ENCODE results near the gene UCK2. TPM values are rescaled to one million over a fixed set of nuclear protein-coding genes. Genes with fewer than 3 reads are reported as not detected.

Gene UCK2
- total RNA-seq, 1 donor from 2014 or later = 49.4 TPM

- DNase-seq (ENCODE audit: extremely low spot score in 2 of 2) = no peak
- no peak overlapping the region for H3K27ac ChIP-seq
- intact Hi-C loops (cut with DNase I) = no loop called here
- no peak for TF ChIP-seq POLR2AphosphoS5 (IDR thresholded peaks at IDR 0.05; ENCODE audit: insufficient read depth in 1 of 2, low read depth in 1 of 2)
- TF ChIP-seq CTCF (IDR thresholded peaks at IDR 0.05) = no peak
- TF ChIP-seq POLR2A (IDR thresholded peaks at IDR 0.05) = no peak
- H3K36me3 ChIP-seq = peaks cover 0 to 5% of the 10 kb centered on the region in 2 donors
- H3K9me3 ChIP-seq = no peaks in the 10 kb centered on the region
- H3K4me1 ChIP-seq = peaks cover 42% of the 10 kb centered on the region
- H3K4me3 ChIP-seq = no peak overlapping the region
- H3K27me3 ChIP-seq = peaks cover 3% of the 10 kb centered on the region
Observed at GRCh38 chr1:165902565-165902964, 75.2 kb downstream of the UCK2 start.

GRCh38 chr1:165903672-165904071 is 76.3 kb downstream of the UCK2 start:
- Histone ChIP-seq H3K27ac (no peak overlapping the region), H3K36me3 (peaks cover 0 to 14% of the 10 kb centered on the region in 2 donors), H3K4me1 (peaks cover 31% of the 10 kb centered on the region), H3K4me3 (no peak overlapping the region), H3K9me3 (no peaks in the 10 kb centered on the region), H3K27me3 (peaks cover 3% of the 10 kb centered on the region)
- DNase-seq (ENCODE audit: extremely low spot score in 2 of 2) = no peak
- TF ChIP-seq POLR2AphosphoS5 (IDR thresholded peaks at IDR 0.05; ENCODE audit: insufficient read depth in 1 of 2, low read depth in 1 of 2) (peak in 1 of 2 donors; percentile 52), POLR2A (IDR thresholded peaks at IDR 0.05) (no peak)
- intact Hi-C loops (cut with DNase I) = no loop called here

GRCh38 chr1:165904948-165905347 is 77.5 kb downstream of the UCK2 start:
- Histone ChIP-seq H3K4me1 (peaks cover 19% of the 10 kb centered on the region), H3K4me3 (no peak overlapping the region), H3K9me3 (no peaks in the 10 kb centered on the region), H3K36me3 (peaks cover 0 to 18% of the 10 kb centered on the region in 2 donors), H3K27me3 (peaks cover 3% of the 10 kb centered on the region), H3K27ac (no peak overlapping the region)
- intact Hi-C loops (cut with DNase I) = no loop called here
- no peak for DNase-seq (ENCODE audit: extremely low spot score in 2 of 2)
- TF ChIP-seq POLR2AphosphoS5 (IDR thresholded peaks at IDR 0.05; ENCODE audit: insufficient read depth in 1 of 2, low read depth in 1 of 2) (no peak), CTCF (IDR thresholded peaks at IDR 0.05) (no peak), POLR2A (IDR thresholded peaks at IDR 0.05) (no peak)

GRCh38 chr1:165905853-165906252 is 78.4 kb downstream of the UCK2 start:
- Histone ChIP-seq H3K4me3 (no peak overlapping the region), H3K4me1 (peaks cover 16% of the 10 kb centered on the region), H3K27ac (no peak overlapping the region), H3K27me3 (peaks cover 3% of the 10 kb centered on the region), H3K9me3 (no peaks in the 10 kb centered on the region), H3K36me3 (peaks cover 0 to 18% of the 10 kb centered on the region in 2 donors)
- no peak for DNase-seq (ENCODE audit: extremely low spot score in 2 of 2)
- TF ChIP-seq POLR2A (IDR thresholded peaks at IDR 0.05) (no peak), POLR2AphosphoS5 (IDR thresholded peaks at IDR 0.05; ENCODE audit: insufficient read depth in 1 of 2, low read depth in 1 of 2) (no peak)
- intact Hi-C loops (cut with DNase I) = no loop called here

GRCh38 chr1:165907256-165907857 is 79.9 kb downstream of the UCK2 start:
- intact Hi-C loops (cut with DNase I) = no loop called here
- peaks cover 22% of the 10 kb centered on the region for H3K4me1 ChIP-seq
- H3K27ac ChIP-seq = no peak overlapping the region
- TF ChIP-seq POLR2AphosphoS5 (IDR thresholded peaks at IDR 0.05; ENCODE audit: insufficient read depth in 1 of 2, low read depth in 1 of 2) (no peak), POLR2A (IDR thresholded peaks at IDR 0.05) (no peak), CTCF (IDR thresholded peaks at IDR 0.05) (no peak)
- no peak overlapping the region for H3K4me3 ChIP-seq
- no peak for DNase-seq (ENCODE audit: extremely low spot score in 2 of 2)
- no peaks in the 10 kb centered on the region for H3K9me3 ChIP-seq
- peaks cover 0 to 18% of the 10 kb centered on the region in 2 donors for H3K36me3 ChIP-seq
- H3K27me3 ChIP-seq = peaks cover 3% of the 10 kb centered on the region

- no peak for DNase-seq (ENCODE audit: extremely low spot score in 2 of 2)
- TF ChIP-seq POLR2AphosphoS5 (IDR thresholded peaks at IDR 0.05; ENCODE audit: insufficient read depth in 1 of 2, low read depth in 1 of 2) (peak; percentile 27 to 56), POLR2A (IDR thresholded peaks at IDR 0.05) (no peak)
- peaks cover 0 to 18% of the 10 kb centered on the region in 2 donors for H3K36me3 ChIP-seq
- H3K9me3 ChIP-seq = no peaks in the 10 kb centered on the region
- H3K4me1 ChIP-seq = peaks cover 10% of the 10 kb centered on the region
- H3K27me3 ChIP-seq = no peaks in the 10 kb centered on the region
- intact Hi-C loops (cut with DNase I) = loop anchor here (10.0 kb wide), 2 partner anchors 196 to 516 kb away; no protein-coding TSS in a partner anchor
- no peak overlapping the region for H3K27ac ChIP-seq
- no peak overlapping the region for H3K4me3 ChIP-seq
Observed at GRCh38 chr1:165910764-165911421, 83.5 kb downstream of the UCK2 start.
